Activated B cell treated with CpG ODN at 0.5 μM for 24 hours (primary cell): ENCODE data around the gene GPHN. TPM values are rescaled to one million over a fixed set of nuclear protein-coding genes. Genes with fewer than 3 reads are reported as not detected.

Experiments used
- ATAC-seq: fragments of 200-7000 bp; cut with Tn5 transposase; one replicate; pipeline ENCODE4 v1.10.0; 2021; ENCODE audit warnings: low read depth, mild to moderate bottlenecking, moderate library complexity
- CTCF ChIA-PET: fragments of 350-600 bp; sonication (Branson Sonifier 250); formaldehyde crosslinking; loops from one replicate; lab custom pipeline; 2021; ENCODE audit warnings: antibody characterized with exemption; lab: Charles Lee
- POLR2A ChIA-PET: fragments of 350-600 bp; sonication (Branson Sonifier 250); formaldehyde crosslinking; loops from one replicate; lab custom pipeline; 2021; ENCODE audit warnings: antibody characterized with exemption; lab: Charles Lee
- DNase-seq: peaks from one replicate; pipeline ENCODE4 v3.0.0; 2022
- H3K27ac Mint-ChIP-seq: one replicate; pipeline ENCODE4 v1.8.0; 2020; ENCODE audit warnings: mixed read lengths
- H3K27me3 Mint-ChIP-seq: one replicate; pipeline ENCODE4 v1.8.0; 2021; ENCODE audit warnings: mixed read lengths
- H3K36me3 Mint-ChIP-seq: one replicate; pipeline ENCODE4 v1.8.0; 2021; ENCODE audit warnings: low read depth, mixed read lengths
- H3K4me1 Mint-ChIP-seq: one replicate; pipeline ENCODE4 v1.8.0; 2021; ENCODE audit warnings: mixed read lengths
- H3K4me3 Mint-ChIP-seq: one replicate; pipeline ENCODE4 v1.8.0; 2020; ENCODE audit warnings: mild to moderate bottlenecking, mixed read lengths
- H3K9me3 Mint-ChIP-seq: one replicate; pipeline ENCODE4 v1.8.0; 2020; ENCODE audit warnings: mixed read lengths
- intact Hi-C: fragments of 100-400 bp; cut with micrococcal nuclease; formaldehyde crosslinking; loops from one replicate; pipeline ENCODE4 v1.15.1; 2024
- total RNA-seq: library from RNA; stranded (reverse); gene quantifications from 2 replicates; pipeline ENCODE4 v1.2.3, GENCODE V29; 2022
- TF ChIP-seq, protein P1 (sequence below): fragments of 200-600 bp; IDR thresholded peaks from one replicate; pipeline ENCODE4 v1.8.0; 2022; ENCODE audit warnings: antibody characterized with exemption, mild to moderate bottlenecking

The GPHN gene
- total RNA-seq, 1 donor from 2014 or later, result 36.9 TPM

DNA sequence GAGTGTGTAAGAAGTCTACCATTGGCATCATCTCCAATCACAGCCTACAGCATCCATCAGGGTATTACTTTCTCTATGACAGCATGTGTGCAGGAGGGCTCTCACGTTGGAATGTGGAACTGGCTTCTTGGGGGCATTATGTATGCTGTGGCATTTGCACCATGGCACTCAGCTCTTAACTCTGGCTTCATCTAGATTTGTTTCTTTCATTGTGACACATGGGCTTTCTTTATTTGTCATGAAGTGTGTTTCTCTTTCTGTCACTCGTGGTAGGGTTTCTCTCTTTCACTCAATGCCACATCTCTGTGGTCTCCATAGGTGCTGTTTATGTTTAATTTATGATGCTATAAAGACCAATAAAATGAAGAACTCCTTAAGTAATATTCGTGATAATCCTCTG lies 490.1 kb downstream of the GPHN start:
- POLR2A ChIA-PET, result no interaction called here
- TF ChIP-seq, protein P1, sequence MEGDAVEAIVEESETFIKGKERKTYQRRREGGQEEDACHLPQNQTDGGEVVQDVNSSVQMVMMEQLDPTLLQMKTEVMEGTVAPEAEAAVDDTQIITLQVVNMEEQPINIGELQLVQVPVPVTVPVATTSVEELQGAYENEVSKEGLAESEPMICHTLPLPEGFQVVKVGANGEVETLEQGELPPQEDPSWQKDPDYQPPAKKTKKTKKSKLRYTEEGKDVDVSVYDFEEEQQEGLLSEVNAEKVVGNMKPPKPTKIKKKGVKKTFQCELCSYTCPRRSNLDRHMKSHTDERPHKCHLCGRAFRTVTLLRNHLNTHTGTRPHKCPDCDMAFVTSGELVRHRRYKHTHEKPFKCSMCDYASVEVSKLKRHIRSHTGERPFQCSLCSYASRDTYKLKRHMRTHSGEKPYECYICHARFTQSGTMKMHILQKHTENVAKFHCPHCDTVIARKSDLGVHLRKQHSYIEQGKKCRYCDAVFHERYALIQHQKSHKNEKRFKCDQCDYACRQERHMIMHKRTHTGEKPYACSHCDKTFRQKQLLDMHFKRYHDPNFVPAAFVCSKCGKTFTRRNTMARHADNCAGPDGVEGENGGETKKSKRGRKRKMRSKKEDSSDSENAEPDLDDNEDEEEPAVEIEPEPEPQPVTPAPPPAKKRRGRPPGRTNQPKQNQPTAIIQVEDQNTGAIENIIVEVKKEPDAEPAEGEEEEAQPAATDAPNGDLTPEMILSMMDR, result no peak
- no peaks in the 10 kb centered on the region for H3K4me1 Mint-ChIP-seq
- no peak overlapping the region for H3K27ac Mint-ChIP-seq
- no peak for DNase-seq
- no peaks in the 10 kb centered on the region for H3K9me3 Mint-ChIP-seq
- intact Hi-C loops, result no loop called here
- no peak for ATAC-seq
- no peaks in the 10 kb centered on the region for H3K27me3 Mint-ChIP-seq
- H3K4me3 Mint-ChIP-seq, result no peak overlapping the region
- H3K36me3 Mint-ChIP-seq, result no peaks in the 10 kb centered on the region
- CTCF ChIA-PET, result no interaction called here

DNA sequence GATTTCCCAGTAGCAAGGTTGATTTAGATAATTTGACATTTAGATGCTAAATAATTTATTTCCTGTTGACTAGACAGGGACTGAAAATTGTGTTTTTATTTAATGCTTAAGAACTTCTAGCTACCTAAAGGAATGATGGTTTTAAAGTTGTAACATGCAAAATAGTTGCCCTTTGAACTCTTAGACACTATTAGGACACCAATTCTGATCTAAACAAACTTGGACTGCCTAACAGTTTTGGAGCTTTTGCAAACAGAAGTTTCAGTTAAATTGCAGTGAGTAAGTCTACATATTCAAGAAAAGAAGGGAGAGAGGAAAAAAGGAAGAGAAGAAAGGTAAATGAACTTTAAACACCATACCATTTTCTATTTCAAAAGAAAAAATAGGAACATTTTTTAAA lies 492.0 kb downstream of the GPHN start:
- no peaks in the 10 kb centered on the region for H3K4me1 Mint-ChIP-seq
- ATAC-seq (no peak), DNase-seq (no peak)
- no peak overlapping the region for H3K4me3 Mint-ChIP-seq
- H3K9me3 Mint-ChIP-seq, result no peaks in the 10 kb centered on the region
- TF ChIP-seq, protein P1, result no peak
- intact Hi-C loops, result no loop called here
- ChIA-PET CTCF (no interaction called here), POLR2A (no interaction called here)
- no peaks in the 10 kb centered on the region for H3K36me3 Mint-ChIP-seq
- no peak overlapping the region for H3K27ac Mint-ChIP-seq
- no peaks in the 10 kb centered on the region for H3K27me3 Mint-ChIP-seq

DNA sequence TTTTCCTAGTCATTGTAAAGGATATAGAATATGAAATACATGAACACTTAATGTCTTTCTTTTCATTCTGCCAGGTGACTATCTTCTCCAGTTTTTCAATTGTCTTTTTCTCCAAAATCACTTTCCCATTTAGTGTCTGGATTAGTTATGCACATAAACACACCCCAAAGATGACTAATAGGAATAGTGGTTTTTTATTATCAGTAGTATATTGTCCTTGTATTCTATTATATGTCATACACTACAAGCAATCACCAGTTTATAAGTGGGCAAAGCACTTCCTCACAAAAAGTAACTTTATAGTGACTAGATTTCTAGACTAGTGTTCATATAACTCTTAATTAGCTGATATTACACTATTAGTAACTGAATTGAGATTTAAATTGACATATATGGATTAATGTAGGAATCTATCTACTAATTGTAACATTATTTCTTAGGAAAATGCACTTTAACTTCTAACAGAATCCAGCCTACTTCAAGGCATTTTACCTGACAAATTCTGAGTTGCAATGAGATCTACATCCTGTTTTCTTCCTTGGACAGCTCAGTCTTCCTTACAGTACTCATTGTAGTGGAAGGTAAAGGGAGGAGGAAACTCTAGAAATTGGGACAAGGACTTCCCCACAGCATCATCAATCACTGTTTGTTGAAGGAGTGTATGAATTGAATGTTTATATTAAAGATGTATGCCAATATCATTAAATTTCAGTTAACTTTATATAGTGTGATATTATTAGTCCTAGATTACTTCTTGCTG lies 495.2 kb downstream of the GPHN start:
- Mint-ChIP-seq H3K36me3 (no peaks in the 10 kb centered on the region), H3K4me1 (no peaks in the 10 kb centered on the region), H3K27ac (no peak overlapping the region), H3K27me3 (no peaks in the 10 kb centered on the region), H3K4me3 (no peak overlapping the region), H3K9me3 (no peaks in the 10 kb centered on the region)
- ChIA-PET POLR2A (no interaction called here), CTCF (no interaction called here)
- no peak for ATAC-seq
- no peak for DNase-seq
- TF ChIP-seq, protein P1, result no peak
- intact Hi-C loops, result no loop called here

DNA sequence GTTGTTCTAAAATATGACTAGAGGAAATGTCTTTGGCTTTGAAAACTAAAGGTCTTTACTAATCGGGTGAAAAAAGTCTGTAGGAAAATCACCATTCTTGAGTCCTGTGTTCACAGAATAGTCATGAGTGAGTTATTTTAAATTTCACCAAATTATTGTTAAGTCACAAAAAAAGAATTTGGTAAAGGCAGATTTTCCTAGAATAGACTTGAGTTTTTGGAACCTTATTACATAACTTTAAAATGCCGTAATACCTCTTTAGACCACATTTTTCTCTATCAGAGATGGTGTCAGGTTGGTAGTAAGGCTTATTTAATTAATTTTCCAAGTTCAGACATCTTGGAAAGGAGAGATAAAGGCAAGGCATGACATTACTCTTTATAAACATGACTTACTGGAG lies 496.6 kb downstream of the GPHN start:
- TF ChIP-seq, protein P1, result no peak
- no peaks in the 10 kb centered on the region for H3K36me3 Mint-ChIP-seq
- no peaks in the 10 kb centered on the region for H3K27me3 Mint-ChIP-seq
- no peak for ATAC-seq
- H3K4me3 Mint-ChIP-seq, result no peak overlapping the region
- CTCF ChIA-PET, result no interaction called here
- no peaks in the 10 kb centered on the region for H3K4me1 Mint-ChIP-seq
- H3K9me3 Mint-ChIP-seq, result no peaks in the 10 kb centered on the region
- POLR2A ChIA-PET, result no interaction called here
- DNase-seq, result no peak
- no peak overlapping the region for H3K27ac Mint-ChIP-seq
- intact Hi-C loops, result no loop called here

DNA sequence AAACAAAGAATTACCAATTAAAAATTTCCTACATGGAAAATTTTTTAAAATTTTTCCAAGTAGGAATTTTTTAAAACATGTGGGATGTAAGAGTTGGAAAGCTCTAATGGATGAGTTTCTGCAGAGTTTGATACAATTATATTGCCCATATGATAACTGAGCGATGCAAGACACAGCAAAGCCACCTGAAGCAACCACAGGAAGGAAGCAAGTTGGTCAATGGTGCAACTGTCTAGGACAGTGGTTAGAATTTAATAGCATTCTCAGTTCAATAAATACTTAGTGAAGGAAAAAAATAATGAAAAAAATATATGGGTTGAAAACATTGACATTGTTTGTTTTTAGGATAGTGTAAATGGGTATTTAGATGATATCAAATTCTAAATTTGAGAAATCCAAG lies 502.7 kb downstream of the GPHN start:
- ChIA-PET POLR2A (no interaction called here), CTCF (no interaction called here)

More for the DNA sequence above, 502.7 kb downstream of the GPHN start:
- DNase-seq (no peak), ATAC-seq (no peak)
- H3K9me3 Mint-ChIP-seq, result no peaks in the 10 kb centered on the region
- TF ChIP-seq, protein P1, result no peak
- no peak overlapping the region for H3K4me3 Mint-ChIP-seq
- H3K4me1 Mint-ChIP-seq, result peaks cover 2% of the 10 kb centered on the region
- no peaks in the 10 kb centered on the region for H3K36me3 Mint-ChIP-seq
- H3K27me3 Mint-ChIP-seq, result no peaks in the 10 kb centered on the region
- intact Hi-C loops, result no loop called here
- no peak overlapping the region for H3K27ac Mint-ChIP-seq
